ENCODE data around the gene GABRG3. TPM values are rescaled to one million over a fixed set of nuclear protein-coding genes. Genes with fewer than 3 reads are reported as not detected.

GABRG3 gene
- total and polyA plus RNA-seq, 8 donors, result 0.35 TPM; not detected in 7

DNA sequence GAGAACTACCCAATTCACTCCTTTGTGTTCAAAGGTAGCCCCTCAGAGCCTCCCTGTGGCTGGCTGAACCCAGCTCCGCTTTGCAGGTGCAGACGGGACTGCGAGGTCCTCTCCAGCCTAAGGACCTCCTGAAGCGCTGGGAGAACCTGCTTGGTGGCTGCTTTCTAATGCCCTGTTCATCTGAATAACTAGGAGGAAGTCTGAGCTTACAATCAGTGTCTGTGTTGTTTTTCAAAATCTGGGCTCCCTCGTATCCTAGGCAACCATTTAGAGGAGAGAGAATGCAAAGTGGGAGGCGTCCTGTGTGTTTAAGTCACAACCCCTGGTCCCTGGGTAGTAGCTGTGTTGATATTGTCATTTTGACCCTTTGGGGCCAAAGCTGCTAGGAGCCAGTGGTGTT is 99.9 kb downstream of the GABRG3 start:
- no peaks in the 10 kb centered on the region for H3K9me3 ChIP-seq
- no peak for DNase-seq
- no peak for FAIRE-seq
- TF ChIP-seq, protein P1, sequence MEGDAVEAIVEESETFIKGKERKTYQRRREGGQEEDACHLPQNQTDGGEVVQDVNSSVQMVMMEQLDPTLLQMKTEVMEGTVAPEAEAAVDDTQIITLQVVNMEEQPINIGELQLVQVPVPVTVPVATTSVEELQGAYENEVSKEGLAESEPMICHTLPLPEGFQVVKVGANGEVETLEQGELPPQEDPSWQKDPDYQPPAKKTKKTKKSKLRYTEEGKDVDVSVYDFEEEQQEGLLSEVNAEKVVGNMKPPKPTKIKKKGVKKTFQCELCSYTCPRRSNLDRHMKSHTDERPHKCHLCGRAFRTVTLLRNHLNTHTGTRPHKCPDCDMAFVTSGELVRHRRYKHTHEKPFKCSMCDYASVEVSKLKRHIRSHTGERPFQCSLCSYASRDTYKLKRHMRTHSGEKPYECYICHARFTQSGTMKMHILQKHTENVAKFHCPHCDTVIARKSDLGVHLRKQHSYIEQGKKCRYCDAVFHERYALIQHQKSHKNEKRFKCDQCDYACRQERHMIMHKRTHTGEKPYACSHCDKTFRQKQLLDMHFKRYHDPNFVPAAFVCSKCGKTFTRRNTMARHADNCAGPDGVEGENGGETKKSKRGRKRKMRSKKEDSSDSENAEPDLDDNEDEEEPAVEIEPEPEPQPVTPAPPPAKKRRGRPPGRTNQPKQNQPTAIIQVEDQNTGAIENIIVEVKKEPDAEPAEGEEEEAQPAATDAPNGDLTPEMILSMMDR (IDR thresholded peaks at IDR 0.05), result no peak
- intact Hi-C loops (cut with DNase I), result no loop called here
- no peaks in the 10 kb centered on the region for H3K4me1 ChIP-seq
- no peak for ATAC-seq
- WGBS, 2 donors, result 23 to 27% methylated on average over 6 of the region's 6 CpGs
- no peaks in the 10 kb centered on the region for H3K36me3 ChIP-seq
- H3K27me3 ChIP-seq, result no peaks in the 10 kb centered on the region
- no peak overlapping the region for H3K27ac ChIP-seq
- no peak overlapping the region for H3K4me3 ChIP-seq

DNA sequence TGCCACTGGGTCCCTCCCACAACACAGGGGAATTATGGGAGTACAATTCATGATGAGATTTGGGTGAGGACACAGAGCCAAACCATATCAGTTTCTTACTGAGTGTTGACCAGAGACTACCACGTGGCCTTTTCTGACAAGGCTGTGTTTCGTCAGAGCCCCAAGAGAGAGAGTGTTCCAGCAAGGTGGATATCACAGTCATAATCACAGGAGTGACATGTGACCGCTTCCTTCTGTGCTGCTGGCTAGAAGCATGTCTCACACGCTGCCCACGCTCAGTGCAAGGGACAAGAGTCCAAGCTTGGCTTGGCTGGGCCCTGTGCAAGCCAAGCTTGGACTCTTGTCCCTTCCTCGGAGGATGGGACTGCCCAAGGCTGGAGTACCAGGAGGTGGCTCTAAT is 103.2 kb downstream of the GABRG3 start:
- Histone ChIP-seq H3K9me3 (no peaks in the 10 kb centered on the region), H3K4me3 (no peak overlapping the region), H3K27me3 (no peaks in the 10 kb centered on the region), H3K4me1 (no peaks in the 10 kb centered on the region), H3K27ac (no peak overlapping the region), H3K36me3 (no peaks in the 10 kb centered on the region)
- intact Hi-C loops (cut with DNase I), result no loop called here
- WGBS, 2 donors, result 54 to 68% methylated on average over 6 of the region's 6 CpGs
- DNase-seq (no peak), ATAC-seq (no peak), FAIRE-seq (no peak)
- TF ChIP-seq, protein P1 (IDR thresholded peaks at IDR 0.05), result no peak

DNA sequence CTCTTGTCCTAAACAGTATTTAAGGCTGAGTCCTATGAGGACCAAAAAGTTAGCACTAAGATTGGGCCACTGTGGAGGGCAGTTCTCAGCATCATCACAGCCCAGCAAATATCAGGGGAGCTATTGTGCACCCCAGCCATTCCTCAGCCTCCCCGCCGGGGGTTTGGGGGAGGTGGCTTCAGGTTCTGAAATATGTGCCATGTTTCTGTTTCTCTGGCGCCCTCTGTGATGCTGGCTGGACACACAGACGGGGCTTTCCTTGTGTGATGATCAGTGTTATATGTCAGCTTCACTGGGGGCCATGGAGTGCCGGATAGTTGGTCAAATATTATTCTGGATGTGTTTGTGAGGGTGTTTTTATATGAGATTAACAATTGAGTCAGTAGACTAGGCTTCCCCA is 106.8 kb downstream of the GABRG3 start:
- intact Hi-C loops (cut with DNase I), result no loop called here
- 35 to 47% methylated on average over 5 of the region's 5 CpGs for WGBS, 2 donors
- H3K4me3 ChIP-seq, result no peak overlapping the region
- TF ChIP-seq, protein P1 (IDR thresholded peaks at IDR 0.05), result no peak
- DNase-seq (no peak), FAIRE-seq (no peak), ATAC-seq (no peak)
- H3K36me3 ChIP-seq, result no peaks in the 10 kb centered on the region
- no peak overlapping the region for H3K27ac ChIP-seq
- no peaks in the 10 kb centered on the region for H3K27me3 ChIP-seq
- H3K4me1 ChIP-seq, result no peaks in the 10 kb centered on the region
- no peaks in the 10 kb centered on the region for H3K9me3 ChIP-seq

DNA sequence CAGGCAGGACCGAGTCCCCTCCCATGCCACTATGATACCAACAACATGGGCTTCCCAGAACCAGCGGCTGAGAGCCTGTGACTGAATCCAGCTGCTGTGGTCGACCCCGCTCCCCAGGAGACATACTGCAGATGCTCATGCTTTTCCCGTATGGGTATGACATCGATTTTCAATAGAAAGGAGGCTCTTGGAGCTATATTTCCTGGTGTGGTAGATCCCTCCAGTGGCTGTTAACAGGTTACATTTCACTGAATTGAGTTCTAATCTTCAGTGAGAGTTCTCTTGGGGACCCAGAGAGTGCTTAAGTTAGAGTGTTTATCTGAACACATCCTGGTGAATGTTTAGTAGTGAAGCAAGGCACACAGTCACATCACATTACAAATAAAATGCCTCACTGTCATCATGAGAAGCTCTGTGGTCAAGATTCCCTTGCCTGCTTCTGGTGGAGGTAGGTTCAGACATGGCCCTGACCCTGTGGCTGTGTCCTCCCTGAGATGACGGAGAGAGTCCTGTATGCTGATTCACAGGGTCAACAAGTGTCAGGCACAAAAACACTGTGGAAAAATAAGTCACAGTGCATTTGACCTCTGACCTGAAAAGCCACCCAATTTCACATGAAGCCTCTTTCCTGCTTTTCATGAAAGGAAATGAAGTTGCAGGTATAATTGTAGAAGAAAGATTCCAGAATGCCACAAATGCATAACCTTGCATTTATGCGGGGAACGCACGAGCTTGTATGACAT is 110.9 kb downstream of the GABRG3 start:
- TF ChIP-seq, protein P1 (IDR thresholded peaks at IDR 0.05), result no peak
- Histone ChIP-seq H3K27me3 (no peaks in the 10 kb centered on the region), H3K27ac (no peak overlapping the region), H3K9me3 (no peaks in the 10 kb centered on the region), H3K4me1 (no peaks in the 10 kb centered on the region), H3K4me3 (no peak overlapping the region), H3K36me3 (no peaks in the 10 kb centered on the region)
- intact Hi-C loops (cut with DNase I), result no loop called here
- DNase-seq (no peak), ATAC-seq (no peak), FAIRE-seq (no peak)
- WGBS, 2 donors, result 60 to 61% methylated on average over 10 of the region's 10 CpGs

DNA sequence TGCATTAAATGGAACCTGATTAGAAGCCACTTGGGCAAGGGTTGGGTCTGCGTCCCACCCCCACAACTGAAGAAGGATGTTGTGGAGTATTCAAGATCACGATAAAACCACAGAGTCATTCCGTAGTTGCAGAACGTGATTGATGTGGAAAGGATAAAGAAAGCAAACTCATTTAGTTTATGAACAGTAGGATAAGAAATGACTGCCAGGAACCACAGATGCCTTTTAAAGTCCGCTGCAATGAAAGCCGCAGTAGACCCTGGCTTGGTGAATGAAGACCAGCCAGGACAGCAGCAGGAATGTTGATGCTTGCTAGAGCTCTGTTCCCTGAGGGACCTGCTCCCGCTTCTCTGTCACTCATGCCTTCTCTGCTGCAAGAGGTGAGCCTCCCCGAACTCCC is 111.5 kb downstream of the GABRG3 start:
- no peaks in the 10 kb centered on the region for H3K27me3 ChIP-seq
- H3K27ac ChIP-seq, result no peak overlapping the region
- no peaks in the 10 kb centered on the region for H3K36me3 ChIP-seq
- FAIRE-seq (no peak), ATAC-seq (no peak), DNase-seq (no peak)
- no peak overlapping the region for H3K4me3 ChIP-seq
- intact Hi-C loops (cut with DNase I), result no loop called here
- no peaks in the 10 kb centered on the region for H3K9me3 ChIP-seq
- TF ChIP-seq, protein P1 (IDR thresholded peaks at IDR 0.05), result no peak
- WGBS, 2 donors, result 13 to 15% methylated on average over 8 of the region's 8 CpGs
- H3K4me1 ChIP-seq, result no peaks in the 10 kb centered on the region
